Epithelial cell of esophagus (primary cell): ENCODE data around the gene CCDC127.

ENCODE experiments used
- DNase-seq: peaks from one replicate; pipeline ENCODE4 v3.0.0; 2010; ENCODE audit warnings: low read depth
- H3K4me3 ChIP-seq: 2 replicates; pipeline ENCODE4 v1.5.1; 2011; ENCODE audit warnings: mild to moderate bottlenecking, low read length, control low read depth
- TF ChIP-seq, protein P1 (sequence below): IDR thresholded peaks from 2 replicates; pipeline ENCODE4 v1.5.1; 2011; ENCODE audit warnings: low read depth, mild to moderate bottlenecking, low read length, control low read depth, inconsistent platforms; ENCODE audit not compliant: insufficient read depth; ENCODE audit errors: missing control alignments

Gene CCDC127

DNA sequence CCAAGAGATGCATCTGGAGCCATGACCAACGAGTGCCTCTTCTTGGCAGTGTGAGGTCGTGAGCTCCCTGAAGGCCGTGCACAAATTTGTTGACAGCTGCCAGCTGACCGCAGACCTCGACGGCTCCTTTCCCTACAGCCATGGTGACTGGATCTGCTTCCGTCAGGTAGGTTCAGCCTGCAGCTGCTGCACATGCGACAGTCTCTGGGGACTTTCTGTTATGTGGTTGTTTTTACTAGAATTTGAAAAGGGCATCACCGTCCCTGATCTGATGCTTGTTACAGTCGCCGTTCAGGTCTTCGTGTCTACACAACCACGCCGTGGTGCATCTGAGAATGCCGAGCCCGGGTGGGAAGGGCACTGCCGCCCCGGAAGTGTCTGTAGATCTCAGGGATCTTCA lies 63.1 kb downstream of the CCDC127 start:
- H3K4me3 ChIP-seq: no peak overlapping the region
- TF ChIP-seq, protein P1, sequence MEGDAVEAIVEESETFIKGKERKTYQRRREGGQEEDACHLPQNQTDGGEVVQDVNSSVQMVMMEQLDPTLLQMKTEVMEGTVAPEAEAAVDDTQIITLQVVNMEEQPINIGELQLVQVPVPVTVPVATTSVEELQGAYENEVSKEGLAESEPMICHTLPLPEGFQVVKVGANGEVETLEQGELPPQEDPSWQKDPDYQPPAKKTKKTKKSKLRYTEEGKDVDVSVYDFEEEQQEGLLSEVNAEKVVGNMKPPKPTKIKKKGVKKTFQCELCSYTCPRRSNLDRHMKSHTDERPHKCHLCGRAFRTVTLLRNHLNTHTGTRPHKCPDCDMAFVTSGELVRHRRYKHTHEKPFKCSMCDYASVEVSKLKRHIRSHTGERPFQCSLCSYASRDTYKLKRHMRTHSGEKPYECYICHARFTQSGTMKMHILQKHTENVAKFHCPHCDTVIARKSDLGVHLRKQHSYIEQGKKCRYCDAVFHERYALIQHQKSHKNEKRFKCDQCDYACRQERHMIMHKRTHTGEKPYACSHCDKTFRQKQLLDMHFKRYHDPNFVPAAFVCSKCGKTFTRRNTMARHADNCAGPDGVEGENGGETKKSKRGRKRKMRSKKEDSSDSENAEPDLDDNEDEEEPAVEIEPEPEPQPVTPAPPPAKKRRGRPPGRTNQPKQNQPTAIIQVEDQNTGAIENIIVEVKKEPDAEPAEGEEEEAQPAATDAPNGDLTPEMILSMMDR: no peak
- no peak for DNase-seq

DNA sequence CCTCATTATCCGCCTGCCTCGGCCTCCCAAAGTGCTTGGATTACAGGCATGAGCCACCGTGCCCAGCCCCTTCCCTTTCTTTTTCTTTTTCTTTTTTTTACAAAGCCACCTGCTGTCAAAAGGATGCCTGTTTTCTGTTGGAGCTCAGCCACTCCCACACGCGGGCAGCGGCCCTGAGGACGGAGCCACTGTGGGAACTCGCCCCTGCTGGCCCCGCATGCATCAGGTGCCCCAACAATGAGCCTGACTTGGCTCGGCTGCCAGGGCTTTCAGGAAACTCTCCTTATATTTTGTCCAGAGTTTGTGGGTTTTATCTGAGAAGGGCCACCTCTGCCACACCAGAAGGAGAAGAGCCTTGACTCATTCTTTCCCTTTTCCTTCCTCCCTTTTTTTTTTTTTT lies 63.7 kb downstream of the CCDC127 start:
- no peak for DNase-seq
- TF ChIP-seq, protein P1: no peak
- no peak overlapping the region for H3K4me3 ChIP-seq

DNA sequence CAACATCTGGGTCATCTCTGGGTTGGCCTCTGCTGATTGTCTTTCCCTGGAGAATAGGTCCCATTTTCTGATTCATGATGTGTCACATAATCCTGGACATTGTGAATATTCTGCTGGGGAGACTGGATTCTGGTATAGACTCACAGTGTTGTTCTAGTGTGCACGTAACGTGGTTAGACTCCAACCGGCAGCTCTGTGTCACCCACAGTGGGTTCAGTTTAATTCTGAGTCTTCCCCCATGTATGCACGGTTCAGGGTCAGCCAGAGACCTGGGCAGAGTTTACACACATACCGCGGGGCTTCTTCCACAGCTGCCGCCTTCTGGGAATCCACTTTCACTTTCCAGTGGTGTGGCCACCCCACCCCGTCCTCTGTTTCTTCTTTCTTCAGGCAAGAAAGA lies 64.7 kb downstream of the CCDC127 start:
- no peak overlapping the region for H3K4me3 ChIP-seq

DNA sequence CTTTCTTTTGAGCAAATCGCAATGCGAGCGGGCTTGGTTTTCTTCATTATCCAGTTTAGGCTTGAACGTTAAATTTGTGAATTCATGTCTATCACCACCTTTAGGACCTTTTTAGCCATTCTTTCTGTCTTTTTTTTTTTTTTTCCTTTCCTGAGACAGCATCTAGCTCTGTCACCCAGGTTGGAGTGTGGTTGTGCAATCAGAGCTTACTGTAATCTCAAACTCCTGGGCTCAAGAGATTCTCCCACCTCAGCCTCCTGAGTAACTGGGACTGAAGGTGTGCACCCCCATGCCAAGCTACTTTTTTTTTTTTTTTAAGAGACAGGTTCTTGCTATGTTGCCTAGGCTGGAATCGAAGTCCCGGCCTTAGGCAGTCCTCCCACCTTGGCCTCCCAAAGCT lies 65.9 kb downstream of the CCDC127 start:
- TF ChIP-seq, protein P1: no peak

More for the DNA sequence above, 64.7 kb downstream of the CCDC127 start:
- DNase-seq: peak; percentile 40
- TF ChIP-seq, protein P1: no peak

DNA sequence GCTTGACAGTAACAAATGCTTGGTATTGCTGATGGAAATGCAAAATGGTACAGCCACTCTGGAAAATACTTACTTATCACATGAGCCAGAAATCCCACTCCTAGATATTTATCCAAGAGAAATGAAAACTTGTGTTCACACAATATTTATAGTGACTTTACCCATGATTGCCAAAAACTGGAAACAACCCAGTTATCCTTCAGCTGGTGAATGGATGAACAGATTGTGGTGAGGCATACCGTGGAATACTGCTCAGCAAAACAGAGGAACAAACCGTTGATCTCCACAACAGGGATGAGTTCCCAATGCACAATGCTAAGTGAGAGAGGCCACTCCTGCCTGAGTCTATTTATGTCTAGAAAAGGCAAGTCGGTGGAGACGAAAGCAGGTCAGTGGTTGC lies 67.2 kb downstream of the CCDC127 start:
- DNase-seq: no peak
- H3K4me3 ChIP-seq: no peak overlapping the region
- TF ChIP-seq, protein P1: no peak

More for the DNA sequence above, 65.9 kb downstream of the CCDC127 start:
- H3K4me3 ChIP-seq: no peak overlapping the region
- no peak for DNase-seq

DNA sequence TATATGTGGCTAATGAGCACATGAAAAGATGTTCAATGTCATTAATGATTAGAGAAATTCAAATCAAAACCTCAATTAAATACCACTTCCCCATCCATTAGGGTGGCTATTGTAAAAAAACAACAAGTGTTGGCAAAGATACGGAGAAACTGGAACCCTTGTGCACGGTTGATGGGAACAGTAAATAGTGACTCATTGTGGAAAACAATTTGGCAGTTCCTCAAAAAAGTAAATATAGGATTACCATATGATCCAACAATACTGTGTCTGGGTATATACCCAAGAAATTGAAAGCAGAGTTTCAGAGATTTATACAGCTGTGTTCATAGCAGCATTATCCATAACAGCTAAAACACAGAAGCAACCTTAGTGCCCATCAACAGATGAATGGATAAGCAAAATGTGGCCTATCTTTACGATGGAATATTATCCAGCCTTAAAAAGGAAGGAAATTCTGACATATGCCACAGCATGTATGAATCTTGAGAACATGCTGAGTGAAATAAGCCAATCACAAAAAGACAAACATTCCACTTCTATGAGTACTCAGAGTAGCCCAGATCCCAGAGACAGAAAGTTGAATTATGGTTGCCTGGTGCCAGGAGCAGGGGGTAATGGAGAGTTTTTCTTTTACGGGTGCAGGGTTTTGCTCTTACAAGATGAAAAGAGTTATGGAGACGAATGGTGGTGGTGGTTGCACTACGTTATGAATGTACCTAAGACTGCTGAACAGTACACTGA lies 68.0 kb downstream of the CCDC127 start:
- TF ChIP-seq, protein P1: no peak
- peak; percentile 53 for DNase-seq
- no peak overlapping the region for H3K4me3 ChIP-seq

DNA sequence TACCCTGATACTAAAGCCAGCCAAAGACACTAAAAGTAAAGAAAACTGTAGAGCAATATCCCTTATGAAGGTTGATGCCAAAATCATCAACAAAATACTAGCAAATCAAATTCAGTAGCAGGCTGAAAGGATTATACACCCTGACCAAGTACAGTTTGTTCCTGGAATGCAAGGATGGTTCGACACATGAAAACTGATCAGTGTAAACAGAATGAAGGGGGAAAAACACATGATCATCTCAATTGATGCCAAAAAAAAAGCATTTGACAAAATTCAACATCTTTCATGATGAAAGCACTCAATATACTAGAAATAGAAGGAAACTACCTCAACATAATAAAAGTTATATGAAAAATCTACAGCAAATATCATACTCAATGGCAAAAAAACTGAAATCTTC lies 70.2 kb downstream of the CCDC127 start:
- no peak overlapping the region for H3K4me3 ChIP-seq
- DNase-seq: no peak
- TF ChIP-seq, protein P1: no peak
